GM15510 (cell line): ENCODE results near the gene NEK7.

ENCODE experiments used
- POLR2A ChIP-seq: IDR thresholded peaks from 3 replicates; pipeline ENCODE4 v1.6.1; 2011; ENCODE audit warnings: borderline replicate concordance; ENCODE audit not compliant: insufficient read length; ENCODE audit errors: extremely low read depth

The NEK7 gene

DNA sequence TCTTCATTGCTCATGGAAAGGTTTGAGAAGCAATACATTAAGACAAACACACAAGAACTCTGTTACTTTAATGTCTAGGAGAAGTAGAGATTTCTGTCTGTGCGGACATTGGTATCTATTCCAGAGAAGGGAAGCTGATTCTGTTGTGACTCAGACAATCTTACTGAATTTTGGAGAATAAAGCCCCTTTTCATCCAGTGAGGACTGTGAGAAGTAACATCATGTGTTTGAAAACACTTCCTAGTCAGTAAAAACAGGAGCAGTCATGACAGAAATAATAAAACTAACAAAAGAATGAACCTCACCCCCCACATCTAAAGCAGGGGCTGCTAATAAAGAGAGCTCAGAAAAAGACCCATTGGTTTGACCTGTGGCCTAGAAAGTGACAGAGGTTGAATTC is 46.6 kb downstream of the NEK7 start:
- TF ChIP-seq POLR2A = no peak

DNA sequence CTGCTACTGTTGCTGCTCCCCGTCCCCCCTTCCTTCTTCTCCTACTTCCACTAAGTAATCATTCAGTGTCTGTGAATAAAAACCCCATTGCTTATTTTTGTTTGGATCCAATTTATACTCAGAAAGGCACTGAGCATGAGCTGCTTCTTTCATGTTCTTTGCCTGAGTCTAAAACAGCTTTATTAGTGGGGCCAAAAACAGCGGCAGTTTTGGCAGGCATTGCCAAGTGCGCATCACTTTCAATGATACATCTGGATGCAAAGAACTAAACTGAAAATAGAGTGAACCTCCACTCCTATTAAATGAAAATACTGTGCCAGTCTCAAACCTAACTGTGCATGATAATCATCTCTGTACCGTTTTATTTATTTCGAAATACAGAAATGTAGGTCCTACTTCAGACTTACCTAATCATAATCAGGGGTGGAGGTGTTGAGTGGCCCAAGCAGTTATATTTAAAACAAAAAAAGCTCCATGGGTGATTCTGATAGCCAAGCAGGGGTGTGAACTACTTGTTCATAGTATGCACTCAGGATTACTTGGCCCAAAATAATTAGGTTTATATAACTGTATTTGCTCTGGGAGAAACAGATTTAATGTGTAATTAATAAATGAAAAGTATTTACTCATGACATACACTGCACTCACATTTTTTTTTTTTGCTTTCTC is 48.4 kb downstream of the NEK7 start:
- TF ChIP-seq POLR2A = no peak

DNA sequence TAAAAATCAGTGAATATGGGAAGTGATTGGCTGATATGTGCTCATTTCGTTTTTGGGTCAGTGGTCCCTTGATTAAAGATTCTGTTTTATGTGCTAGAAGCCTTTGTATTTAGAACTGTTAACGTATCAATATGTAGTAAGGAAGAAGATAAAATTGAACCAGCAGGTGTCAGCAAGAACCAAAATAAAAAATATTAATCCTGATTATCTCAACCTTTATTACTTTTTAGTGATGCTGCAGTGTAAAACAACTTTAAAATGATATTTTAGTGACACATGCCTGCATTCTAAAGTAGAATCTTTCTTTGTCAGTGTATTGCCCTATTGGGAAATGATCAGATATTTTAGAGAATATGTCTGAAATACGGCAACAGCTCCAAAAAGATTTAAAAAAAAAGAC is 49.5 kb downstream of the NEK7 start:
- no peak for TF ChIP-seq POLR2A

DNA sequence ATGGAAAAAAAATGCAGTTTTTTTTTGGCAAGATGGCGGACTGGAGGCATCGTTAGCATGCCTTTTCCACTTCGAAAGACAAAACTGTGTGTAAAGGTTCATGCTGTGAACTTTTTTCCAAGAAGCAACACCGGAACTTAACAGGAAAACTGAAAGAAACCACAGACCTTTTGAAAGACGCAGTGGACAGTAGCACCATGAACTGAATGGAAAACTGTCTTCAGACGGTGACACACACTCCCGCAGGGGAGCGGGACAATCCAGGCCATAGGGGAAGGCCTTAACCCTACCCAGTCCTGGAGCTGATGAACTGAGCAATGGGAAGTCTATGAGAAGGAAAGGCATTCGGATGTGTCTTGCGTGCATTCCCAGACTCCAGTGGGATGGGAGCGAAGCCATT is 54.9 kb downstream of the NEK7 start:
- no peak for TF ChIP-seq POLR2A

GRCh38 chr1:198212126-198212525 is 55.3 kb downstream of the NEK7 start:
- no peak for TF ChIP-seq POLR2A

GRCh38 chr1:198212675-198213074 is 55.9 kb downstream of the NEK7 start:
- no peak for TF ChIP-seq POLR2A

DNA sequence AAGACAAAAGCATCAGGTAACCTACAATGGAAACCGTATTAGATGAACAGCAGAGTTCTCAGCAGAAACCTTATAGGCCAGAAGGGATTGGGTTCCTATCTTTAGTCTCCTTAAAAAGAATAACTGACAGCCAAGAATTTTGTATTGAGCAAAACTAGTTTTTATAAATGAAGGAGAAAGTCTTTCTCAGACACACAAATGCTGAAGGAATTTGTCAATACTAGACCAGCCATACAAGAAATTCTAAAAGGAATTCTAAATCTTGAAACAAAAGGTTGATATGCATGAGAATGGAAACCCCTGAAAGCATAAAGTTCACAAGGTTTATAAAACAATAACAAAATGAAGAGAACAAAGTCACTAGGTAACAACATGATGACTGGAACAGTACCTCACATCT is 58.1 kb downstream of the NEK7 start:
- no peak for TF ChIP-seq POLR2A

- TF ChIP-seq POLR2A = no peak
These were observed 63.6 kb downstream of the NEK7 start for GRCh38 chr1:198220428-198220827.

DNA sequence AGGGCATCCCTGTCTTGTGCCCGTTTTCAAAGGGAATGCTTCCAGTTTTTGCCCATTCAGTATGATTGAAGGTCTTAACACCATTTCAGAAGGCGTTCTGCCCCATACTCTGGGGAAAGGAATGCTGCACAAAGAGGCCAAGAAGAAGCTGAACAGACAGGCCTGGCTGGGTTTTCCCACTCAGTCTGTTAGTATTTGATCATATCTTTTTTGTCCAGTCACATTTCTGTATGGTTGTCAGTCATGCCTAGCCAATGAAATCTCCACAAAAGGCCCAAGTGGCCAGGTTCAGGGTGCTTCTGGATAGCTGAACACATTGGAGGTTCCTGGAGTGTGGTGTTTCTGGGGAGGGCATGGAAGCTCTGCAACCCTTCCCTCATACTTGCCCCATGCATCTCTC is 72.1 kb downstream of the NEK7 start:
- TF ChIP-seq POLR2A = no peak

DNA sequence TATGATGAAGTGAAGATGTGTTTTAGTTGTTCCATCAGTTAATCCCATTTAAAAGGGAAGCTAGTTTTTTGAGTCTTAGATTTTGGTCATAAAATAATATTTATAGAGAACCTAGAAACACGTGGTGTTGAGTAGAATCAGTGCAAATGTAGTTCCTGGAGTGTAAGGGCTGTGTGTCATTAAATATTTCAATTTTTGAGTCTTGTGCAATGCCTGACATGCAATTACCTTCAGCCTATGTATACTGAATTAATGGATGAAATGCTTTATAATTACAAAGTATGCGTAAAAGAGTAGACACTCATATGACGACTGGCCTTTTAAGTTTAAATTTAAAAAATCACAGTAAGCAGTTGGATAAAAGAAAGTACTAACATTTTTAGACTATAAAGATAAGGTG is 75.0 kb downstream of the NEK7 start:
- TF ChIP-seq POLR2A = no peak

GRCh38 chr1:198232378-198232777 is 75.6 kb downstream of the NEK7 start:
- TF ChIP-seq POLR2A = no peak

DNA sequence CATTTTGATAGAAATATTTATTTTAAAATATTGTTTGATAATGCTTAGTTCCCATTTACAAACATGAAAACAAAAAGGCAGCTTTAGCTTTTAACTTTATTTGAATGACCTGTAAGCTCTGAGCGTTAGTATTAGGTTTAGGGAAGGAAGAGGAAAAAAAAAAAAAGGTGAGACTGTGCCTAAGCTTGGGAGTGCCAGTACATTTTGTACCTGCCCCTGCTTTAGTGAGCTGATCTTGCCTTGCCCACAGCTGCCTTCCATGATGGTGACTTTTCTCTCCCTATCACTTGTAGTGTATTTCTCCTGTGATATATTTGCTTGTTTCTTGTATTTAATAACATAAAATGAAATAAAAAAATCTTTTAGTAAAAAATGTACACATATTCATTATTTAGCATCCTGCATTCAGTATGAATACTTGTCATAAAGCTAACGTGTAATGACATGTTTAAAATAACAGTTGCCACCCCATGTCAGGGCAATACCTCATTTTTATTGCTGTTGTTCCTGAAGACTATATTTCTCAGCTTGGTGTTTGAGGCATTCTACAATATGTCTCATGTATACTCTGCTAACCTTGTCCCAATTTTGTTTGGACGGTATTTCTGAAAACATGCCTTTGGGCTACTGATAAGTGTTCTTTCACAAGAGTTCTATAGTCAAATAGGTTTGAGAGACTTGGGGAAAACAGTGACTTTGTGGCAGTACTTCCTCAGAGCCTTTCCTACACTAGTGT is 76.3 kb downstream of the NEK7 start:
- TF ChIP-seq POLR2A = no peak

- no peak for TF ChIP-seq POLR2A
These were observed 77.9 kb downstream of the NEK7 start for GRCh38 chr1:198234520-198235251.

DNA sequence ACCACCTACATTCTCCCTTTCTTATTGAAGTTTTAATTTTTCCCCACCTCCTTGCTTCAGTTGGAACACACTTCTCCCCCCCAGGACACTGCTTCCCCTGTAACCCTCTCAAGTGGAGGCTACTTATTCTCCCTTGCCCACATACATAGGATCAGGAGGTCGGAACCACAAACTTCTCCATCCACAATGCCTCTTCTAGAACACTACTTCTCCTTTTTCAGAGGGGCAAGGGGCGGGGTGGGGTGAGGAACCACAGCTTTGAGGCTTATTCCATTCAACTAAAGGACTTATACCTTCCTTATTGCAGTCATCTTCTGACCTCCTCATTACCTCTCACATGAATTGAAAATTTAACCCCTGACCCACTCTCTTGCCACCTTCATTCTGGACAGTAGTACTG is 81.3 kb downstream of the NEK7 start:
- no peak for TF ChIP-seq POLR2A

- no peak for TF ChIP-seq POLR2A
These were observed 84.8 kb downstream of the NEK7 start for GRCh38 chr1:198241553-198241952.

- TF ChIP-seq POLR2A = no peak
These were observed 88.0 kb downstream of the NEK7 start for GRCh38 chr1:198244772-198245171.
